GM18907 (cell line): ENCODE results near the gene PLEKHA1.

ENCODE experiments used
- ATAC-seq: cut with Tn5 transposase; IDR thresholded peaks from one replicate; pipeline ENCODE4 v1.9.1; 2021; ENCODE audit warnings: mild to moderate bottlenecking, moderate library complexity; ENCODE audit not compliant: unreplicated experiment

PLEKHA1 gene

DNA sequence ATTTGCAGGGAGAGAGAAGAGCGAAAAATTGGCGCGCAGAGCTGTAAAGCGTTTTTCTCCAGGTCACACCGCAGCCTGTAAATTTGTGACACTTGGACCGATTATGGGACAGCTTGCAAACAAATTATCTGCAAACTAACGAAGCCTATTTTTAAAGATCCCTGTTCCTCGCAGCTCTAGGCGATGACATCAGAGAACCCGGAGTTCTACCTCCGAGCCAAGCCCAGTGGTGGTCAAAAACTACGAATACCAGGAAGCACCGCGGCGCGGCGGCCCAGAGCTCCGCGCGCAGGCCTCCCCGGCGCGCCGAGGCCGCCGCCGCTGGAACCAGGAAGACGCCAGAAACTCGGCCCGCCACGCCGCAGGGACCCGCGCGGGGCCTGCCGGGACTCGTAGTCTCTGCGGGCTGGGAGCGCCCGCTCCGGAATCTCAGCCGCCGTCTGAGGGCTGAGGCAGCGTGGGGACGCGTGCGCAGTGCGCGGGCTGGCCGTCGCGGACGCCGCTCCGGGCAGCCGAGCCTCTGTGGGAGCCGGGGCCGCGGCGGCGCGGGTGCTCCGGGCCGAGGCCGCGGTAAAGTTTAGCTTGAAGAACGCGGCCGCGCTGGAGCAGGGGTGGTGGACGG, at the start of gene PLEKHA1:
Gene PLEKHA1, plus strand, starts transcription at position 472 of the 622 bp plus-strand sequence. CDS start 18,493 bp downstream, outside the sequence.
- peak; percentile 78 for ATAC-seq

DNA sequence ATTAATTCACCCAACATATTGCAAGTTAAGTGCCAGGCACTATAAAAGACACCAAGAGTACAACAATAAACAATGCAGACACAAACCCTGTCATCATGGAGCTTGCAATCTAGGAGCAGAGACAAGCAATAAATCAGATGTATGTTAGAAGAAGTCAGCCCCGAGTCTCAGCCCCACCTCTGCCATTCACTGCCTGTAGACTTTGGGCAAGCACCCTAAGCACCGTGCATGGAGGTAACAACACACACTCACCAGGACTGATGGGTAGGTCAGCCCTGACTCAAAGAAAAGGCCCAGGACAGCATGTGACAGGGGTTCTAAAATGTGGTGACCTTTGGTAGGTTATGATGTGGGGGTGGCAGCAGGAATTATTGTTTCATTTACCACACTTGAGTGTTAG, 49.3 kb upstream of the PLEKHA1 start:
- ATAC-seq: no peak

GRCh38 chr10:122326385-122326784, 48.1 kb upstream of the PLEKHA1 start:
- ATAC-seq: no peak

GRCh38 chr10:122326806-122327205, 47.7 kb upstream of the PLEKHA1 start:
- no peak for ATAC-seq

- no peak for ATAC-seq
These were observed 47.0 kb upstream of the PLEKHA1 start for GRCh38 chr10:122327237-122328206.

GRCh38 chr10:122328676-122329075, 45.8 kb upstream of the PLEKHA1 start:
- no peak for ATAC-seq

- ATAC-seq: no peak
These were observed 45.1 kb upstream of the PLEKHA1 start for GRCh38 chr10:122329416-122329815.

DNA sequence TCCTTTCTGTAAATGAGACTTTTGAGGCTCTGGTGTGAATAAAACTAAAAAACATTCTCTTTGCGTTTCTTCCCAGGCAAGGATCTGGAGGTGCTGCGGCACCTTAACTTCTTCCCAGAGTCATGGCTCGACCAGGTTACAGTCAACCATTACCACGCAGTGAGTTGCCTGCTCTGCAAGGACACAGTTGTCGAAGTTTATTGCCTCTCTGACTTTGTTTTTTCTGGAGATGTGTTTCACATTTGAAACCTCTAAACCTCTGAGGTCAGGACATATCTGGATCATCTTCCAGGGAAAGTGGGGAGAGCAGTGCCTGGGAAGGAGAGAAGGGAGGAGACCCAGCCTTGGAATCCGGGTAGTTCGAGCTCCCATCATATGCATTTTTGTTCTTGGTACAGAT, 43.4 kb upstream of the PLEKHA1 start:
- no peak for ATAC-seq

- no peak for ATAC-seq
These were observed 42.7 kb upstream of the PLEKHA1 start for GRCh38 chr10:122331615-122332446.

GRCh38 chr10:122333037-122333436, 41.5 kb upstream of the PLEKHA1 start:
- ATAC-seq: no peak

GRCh38 chr10:122336332-122336731, 38.2 kb upstream of the PLEKHA1 start:
- ATAC-seq: no peak

- ATAC-seq: no peak
These were observed 37.5 kb upstream of the PLEKHA1 start for GRCh38 chr10:122336961-122337360.

DNA sequence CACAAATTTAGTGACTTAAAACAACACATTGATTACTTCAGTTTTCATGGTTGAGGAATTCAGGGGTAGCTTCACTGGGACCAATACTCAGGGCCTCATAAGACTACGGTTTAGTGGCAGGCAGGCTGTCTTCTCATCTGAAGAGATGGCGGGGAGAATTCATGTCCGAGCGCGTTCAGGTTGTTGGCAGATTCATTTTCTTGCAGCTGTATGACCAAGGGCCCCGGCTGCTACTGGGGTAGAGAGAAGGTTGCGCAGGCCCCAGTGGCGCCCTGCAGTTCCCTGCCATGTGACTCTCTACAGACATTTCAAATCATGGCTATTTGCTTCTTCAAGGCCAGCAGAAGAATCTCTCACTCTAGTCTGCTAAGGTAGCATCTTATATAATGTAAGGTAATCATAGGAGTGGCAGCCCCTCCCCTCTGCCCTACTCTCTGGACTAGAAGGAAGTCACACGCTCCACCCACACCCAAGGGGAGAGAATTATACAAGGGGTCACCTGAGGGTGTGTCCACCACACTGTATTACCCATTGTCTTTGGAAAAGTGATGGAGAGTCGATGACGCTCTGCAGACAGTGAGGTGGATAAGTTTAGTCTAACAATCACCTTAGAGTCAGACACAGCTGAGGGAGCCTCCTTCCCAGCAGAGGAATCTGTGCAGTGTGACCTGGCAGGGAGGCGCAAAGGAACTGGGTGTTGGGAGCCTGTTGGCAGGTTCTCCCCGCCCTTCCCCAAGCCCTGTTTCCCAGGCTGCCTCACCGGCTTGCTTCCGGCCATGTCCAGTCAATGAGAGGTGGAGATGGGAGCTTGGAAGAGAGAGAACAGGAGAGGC, 35.7 kb upstream of the PLEKHA1 start:
- ATAC-seq: no peak

GRCh38 chr10:122341141-122341810, 33.2 kb upstream of the PLEKHA1 start:
- ATAC-seq: no peak

- no peak for ATAC-seq
These were observed 32.0 kb upstream of the PLEKHA1 start for GRCh38 chr10:122342293-122343134.

DNA sequence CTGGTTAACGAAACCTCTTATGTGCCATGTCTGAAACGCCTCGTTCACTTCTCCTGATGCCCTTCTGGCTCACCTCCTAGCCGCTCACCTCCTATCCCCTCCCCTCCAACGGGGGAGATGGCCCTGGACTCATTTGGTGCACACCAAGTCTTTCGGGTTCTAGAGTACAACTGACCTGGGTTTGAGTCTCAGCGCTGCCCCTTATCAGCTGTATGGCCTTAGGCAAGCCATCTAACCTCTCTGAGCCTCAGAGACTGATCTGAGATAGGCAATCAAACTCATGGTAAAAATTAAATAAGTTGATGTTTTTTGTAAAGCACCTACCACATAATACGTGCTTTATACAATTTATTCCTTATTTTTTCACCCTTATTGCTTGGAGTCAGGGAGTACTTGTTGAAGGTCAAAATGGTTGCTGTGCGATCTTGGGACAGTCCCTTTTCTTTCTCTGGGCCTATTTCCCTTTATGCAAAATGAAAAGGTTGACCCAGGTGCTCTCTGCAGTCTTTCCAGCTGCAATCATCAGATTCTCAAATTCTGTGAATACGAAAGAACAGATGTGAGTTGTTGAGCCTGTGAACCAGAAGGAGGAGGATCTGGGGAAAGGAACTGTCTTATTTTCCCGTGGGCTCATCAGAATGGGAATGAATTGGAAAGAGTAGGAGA, 31.2 kb upstream of the PLEKHA1 start:
- ATAC-seq: no peak

DNA sequence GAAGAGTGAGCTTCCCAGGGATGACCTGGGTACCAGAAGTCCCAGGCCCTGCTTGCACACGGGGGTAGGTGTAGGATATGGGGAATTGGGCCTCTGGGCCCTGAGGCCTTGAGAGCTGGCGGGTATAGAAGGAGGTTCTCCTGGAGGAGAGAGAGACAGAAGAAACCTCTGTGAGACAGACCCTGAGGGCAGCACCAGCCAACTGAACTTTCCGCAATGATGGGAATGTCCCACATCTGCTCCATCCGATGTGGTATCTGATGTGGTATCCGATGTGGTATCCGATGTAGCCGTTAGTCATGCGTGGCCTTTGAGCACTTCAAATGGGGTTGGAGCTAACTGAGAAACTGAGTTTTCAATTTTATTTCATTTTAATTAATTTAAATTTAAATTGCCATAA, 30.6 kb upstream of the PLEKHA1 start:
- no peak for ATAC-seq

DNA sequence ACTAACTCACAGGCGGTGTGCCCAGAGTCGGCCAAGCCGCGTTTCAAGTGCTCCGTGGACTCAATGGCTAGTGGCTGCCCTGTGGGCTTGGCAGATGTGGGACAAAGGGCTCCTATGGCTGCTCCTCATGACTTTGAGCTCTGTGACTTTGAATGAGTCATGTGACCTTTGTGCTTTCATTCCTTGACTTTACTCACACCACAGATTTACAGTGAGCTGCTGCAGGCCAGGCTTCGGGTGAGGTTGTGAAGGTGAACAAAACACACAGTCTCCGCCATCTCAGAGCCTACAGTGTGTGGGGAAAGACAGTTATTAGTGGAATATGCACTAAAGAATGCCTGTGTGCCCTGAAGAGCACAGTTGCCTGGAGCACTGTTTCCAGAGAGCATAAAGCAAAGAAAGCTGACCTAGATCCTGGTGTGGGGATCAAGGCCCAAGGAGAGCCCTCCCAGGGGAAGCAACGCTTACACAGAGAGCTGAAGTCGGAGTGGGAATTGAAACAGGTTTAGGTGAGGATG, 29.7 kb upstream of the PLEKHA1 start:
- ATAC-seq: no peak
